Upper lobe of right lung (tissue), 1 donor: Measurements from ENCODE around the gene PLGLB1. TPM values are rescaled to one million over a fixed set of nuclear protein-coding genes. Genes with fewer than 3 reads are reported as not detected.
"Not testable (repeated sequence)": the region's sequence is repeated elsewhere in the genome, so short reads cannot be mapped to it uniquely, and the experiment has no call there.

ENCODE experiments used
- ATAC-seq: fragments of 200-7000 bp; cut with Tn5 transposase; one replicate; pipeline ENCODE4 v1.9.1; 2020; ENCODE audit warnings: mild to moderate bottlenecking, moderate library complexity
- DNase-seq: peaks from one replicate; pipeline ENCODE4 v3.0.0-alpha.2; 2020
- H3K27ac ChIP-seq: fragments of 200-600 bp; one replicate; pipeline ENCODE4 v1.8.0; 2022
- H3K27me3 ChIP-seq: fragments of 200-600 bp; one replicate; pipeline ENCODE4 v1.8.0; 2022; ENCODE audit warnings: mild to moderate bottlenecking
- H3K36me3 ChIP-seq: fragments of 200-600 bp; one replicate; pipeline ENCODE4 v1.8.0; 2022
- H3K4me1 ChIP-seq: fragments of 200-600 bp; one replicate; pipeline ENCODE4 v1.8.0; 2022
- H3K4me3 ChIP-seq: fragments of 200-600 bp; one replicate; pipeline ENCODE4 v1.8.0; 2022; ENCODE audit warnings: mild to moderate bottlenecking
- H3K9me3 ChIP-seq: fragments of 200-600 bp; one replicate; pipeline ENCODE4 v1.8.0; 2022
- intact Hi-C: fragments of 100-400 bp; cut with DNase I; formaldehyde crosslinking; loops from one replicate; pipeline ENCODE4 v1.11.0; 2022
- total RNA-seq: library from RNA; stranded (reverse); fragmentation: NEBNext Ultra II Directional; extraction: Animal tissue kit (Norgen Biotek cat#: 25700); gene quantifications from one replicate; pipeline ENCODE4 v1.2.1, GENCODE V29; 2021
- donor health status: DM: no; HTN: yes; CAD: no; lungs with severe emphysema.

Gene PLGLB1
- total RNA-seq, 1 donor from 2014 or later = 3.3 TPM

GRCh38 chr2:87021043-87021442 lies 601 bp downstream of the PLGLB1 start:
- H3K4me3 ChIP-seq, H3K9me3 ChIP-seq, H3K36me3 ChIP-seq, DNase-seq, intact Hi-C loops, H3K4me1 ChIP-seq, H3K27ac ChIP-seq, ATAC-seq, H3K27me3 ChIP-seq: not testable (repeated sequence)

- H3K36me3 ChIP-seq, DNase-seq, H3K9me3 ChIP-seq, H3K4me1 ChIP-seq, H3K27ac ChIP-seq, H3K27me3 ChIP-seq, ATAC-seq, intact Hi-C loops, H3K4me3 ChIP-seq: not testable (repeated sequence)
These were observed 2.6 kb downstream of the PLGLB1 start for GRCh38 chr2:87019053-87019452.

GRCh38 chr2:87014489-87015169 lies 7.0 kb downstream of the PLGLB1 start:
- H3K36me3 ChIP-seq, intact Hi-C loops, ATAC-seq, H3K4me1 ChIP-seq, H3K27ac ChIP-seq, H3K9me3 ChIP-seq, H3K27me3 ChIP-seq, DNase-seq, H3K4me3 ChIP-seq: not testable (repeated sequence)

- H3K4me1 ChIP-seq, H3K27ac ChIP-seq, H3K4me3 ChIP-seq, H3K9me3 ChIP-seq, H3K36me3 ChIP-seq, intact Hi-C loops, DNase-seq, ATAC-seq, H3K27me3 ChIP-seq: not testable (repeated sequence)
These were observed 17.2 kb downstream of the PLGLB1 start for GRCh38 chr2:87004398-87004797.

Other genes starting within 250 kb of the PLGLB1 start
- gene CD8A, start 230.9 kb downstream of the PLGLB1 start, total RNA-seq = 7.4 TPM
- 2.1 TPM for gene CD8B, start 160.0 kb downstream of the PLGLB1 start, total RNA-seq
- not detected for gene RGPD1, start 79.7 kb downstream of the PLGLB1 start, total RNA-seq